Karpas-422 (cell line): Measurements from ENCODE around the gene SLC37A4. TPM values are rescaled to one million over a fixed set of nuclear protein-coding genes. Genes with fewer than 3 reads are reported as not detected.
A peak's percentile ranks its signal among the peaks of the same experiment; 100 is the strongest.
"Not testable (repeated sequence)": the region's sequence is repeated elsewhere in the genome, so short reads cannot be mapped to it uniquely, and the experiment has no call there.

Experiments
- DNase-seq: peaks from one replicate; pipeline ENCODE4 v3.0.0-alpha.2; 2015
- H2AFZ ChIP-seq: fragments of 200-600 bp; sonication (generic); 2 replicates; pipeline ENCODE4 v1.6.1; 2014; ENCODE audit warnings: antibody characterized with exemption, low read length, mixed read lengths
- H3K27ac ChIP-seq: fragments of 200-600 bp; sonication (generic); 2 replicates; pipeline ENCODE4 v1.5.1; 2014; ENCODE audit warnings: mild to moderate bottlenecking, low read length, moderate library complexity
- H3K27me3 ChIP-seq: fragments of 200-600 bp; sonication (generic); 2 replicates; pipeline ENCODE4 v1.6.1; 2014; ENCODE audit warnings: low read length, mixed read lengths
- H3K36me3 ChIP-seq: fragments of 200-600 bp; sonication (generic); 2 replicates; pipeline ENCODE4 v1.6.1; 2014; ENCODE audit warnings: low read length, mixed read lengths; ENCODE audit not compliant: insufficient read depth
- H3K4me1 ChIP-seq: fragments of 200-600 bp; sonication (generic); 2 replicates; pipeline ENCODE4 v1.6.1; 2014; ENCODE audit warnings: mild to moderate bottlenecking, low read length, mixed read lengths
- H3K4me2 ChIP-seq: fragments of 200-600 bp; sonication (generic); 2 replicates; pipeline ENCODE4 v1.6.1; 2014; ENCODE audit warnings: low read length, low read depth, mild to moderate bottlenecking; ENCODE audit not compliant: poor library complexity, severe bottlenecking
- H3K4me3 ChIP-seq: fragments of 200-600 bp; sonication (generic); 2 replicates; pipeline ENCODE4 v1.5.1; 2014; ENCODE audit warnings: mild to moderate bottlenecking, antibody characterized with exemption, low read length, mixed read lengths
- H3K79me2 ChIP-seq: fragments of 200-600 bp; sonication (generic); 2 replicates; pipeline ENCODE4 v1.6.1; 2014; ENCODE audit warnings: mild to moderate bottlenecking, low read length, mixed read lengths
- H3K9ac ChIP-seq: fragments of 200-600 bp; sonication (generic); 2 replicates; pipeline ENCODE4 v1.6.0; 2014; ENCODE audit warnings: low read length
- H3K9me2 ChIP-seq: fragments of 200-600 bp; sonication (generic), shearing (Covaris generic); replicated peaks from 2 replicates; pipeline ENCODE4 v1.6.0; 2014; ENCODE audit warnings: mild to moderate bottlenecking, low read length, moderate library complexity; ENCODE audit not compliant: insufficient read depth
- H3K9me3 ChIP-seq: fragments of 300-700, 200-600 bp; sonication (generic); 2 replicates; pipeline ENCODE4 v1.6.1; 2014; ENCODE audit warnings: low read length, mixed read lengths
- H4K20me1 ChIP-seq: fragments of 200-600 bp; sonication (generic); 2 replicates; pipeline ENCODE4 v1.6.1; 2014; ENCODE audit warnings: mild to moderate bottlenecking, antibody characterized with exemption, low read length, low read depth; ENCODE audit not compliant: insufficient read depth
- small RNA-seq: library from RNA; depleted of rRNA; stranded (forward); fragments of <200 nt; gene quantifications from one replicate; pipeline ENCODE3, GENCODE V24; 2014
- total RNA-seq: library from RNA; depleted of rRNA; stranded (reverse); fragments of >200 nt; shearing (Covaris generic); gene quantifications from 2 replicates; pipeline ENCODE4 v1.2.3, GENCODE V29; 2014; ENCODE audit warnings: low replicate concordance; rRNA removed

SLC37A4 gene
- total RNA-seq, 1 experiment from 2014 or later = 7.4 TPM

DNA sequence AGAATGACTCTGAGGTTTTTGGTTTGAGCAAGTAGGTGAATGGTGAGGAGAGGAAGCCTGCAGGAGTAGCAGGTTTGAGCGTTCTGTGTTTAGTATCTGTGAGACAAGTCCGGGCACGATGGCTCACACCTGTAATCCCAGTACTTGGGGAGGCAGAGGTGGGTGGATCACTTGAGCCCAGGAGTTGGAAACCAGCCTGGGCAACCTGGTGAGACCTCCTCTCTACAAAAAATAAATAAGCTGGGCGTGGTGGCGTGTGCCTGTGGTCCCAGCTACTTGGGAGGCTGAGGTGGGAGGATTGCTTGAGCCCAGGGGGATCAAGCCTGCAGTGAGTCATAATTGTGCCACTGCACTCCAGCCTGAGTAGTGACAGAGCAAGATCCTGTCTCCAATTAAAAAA lies 42.4 kb downstream of the SLC37A4 start:
- Histone ChIP-seq H3K27me3 (no peaks in the 10 kb centered on the region), H3K27ac (no peak overlapping the region), H3K9me3 (no peaks in the 10 kb centered on the region), H3K9me2 (no peaks in the 10 kb centered on the region), H4K20me1 (no peaks in the 10 kb centered on the region), H3K36me3 (no peaks in the 10 kb centered on the region), H2AFZ (no peak overlapping the region), H3K4me2 (no peak overlapping the region), H3K9ac (no peak overlapping the region), H3K4me3 (no peak overlapping the region), H3K4me1 (no peaks in the 10 kb centered on the region), H3K79me2 (no peaks in the 10 kb centered on the region)
- DNase-seq = no peak

DNA sequence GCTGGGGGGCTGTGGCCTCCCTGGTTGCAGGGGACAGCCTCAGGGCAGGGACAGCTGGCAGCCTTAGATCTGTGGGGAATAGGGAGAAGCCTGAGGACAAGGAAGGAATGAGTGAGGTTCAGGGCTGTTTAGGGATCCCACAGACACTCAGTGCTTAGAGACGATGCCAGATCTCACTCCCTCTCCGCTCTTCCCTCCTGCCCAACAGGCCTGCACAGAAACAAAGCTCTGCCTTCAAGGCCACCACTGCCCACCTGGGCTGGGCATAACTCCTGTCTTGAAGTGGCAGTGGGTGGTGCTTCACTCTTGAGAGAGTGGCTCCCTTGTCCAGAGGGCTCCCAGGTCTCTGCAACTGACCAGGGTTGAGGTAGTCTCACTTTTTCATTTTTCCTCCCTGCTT lies 45.9 kb downstream of the SLC37A4 start:
- Histone ChIP-seq H3K4me1 (no peaks in the 10 kb centered on the region), H3K79me2 (no peaks in the 10 kb centered on the region), H3K9me3 (no peaks in the 10 kb centered on the region), H3K27me3 (no peaks in the 10 kb centered on the region), H3K9ac (no peak overlapping the region), H3K4me3 (no peak overlapping the region), H4K20me1 (no peaks in the 10 kb centered on the region), H3K4me2 (no peak overlapping the region), H3K9me2 (no peaks in the 10 kb centered on the region), H2AFZ (no peak overlapping the region), H3K36me3 (no peaks in the 10 kb centered on the region), H3K27ac (no peak overlapping the region)
- DNase-seq = no peak

DNA sequence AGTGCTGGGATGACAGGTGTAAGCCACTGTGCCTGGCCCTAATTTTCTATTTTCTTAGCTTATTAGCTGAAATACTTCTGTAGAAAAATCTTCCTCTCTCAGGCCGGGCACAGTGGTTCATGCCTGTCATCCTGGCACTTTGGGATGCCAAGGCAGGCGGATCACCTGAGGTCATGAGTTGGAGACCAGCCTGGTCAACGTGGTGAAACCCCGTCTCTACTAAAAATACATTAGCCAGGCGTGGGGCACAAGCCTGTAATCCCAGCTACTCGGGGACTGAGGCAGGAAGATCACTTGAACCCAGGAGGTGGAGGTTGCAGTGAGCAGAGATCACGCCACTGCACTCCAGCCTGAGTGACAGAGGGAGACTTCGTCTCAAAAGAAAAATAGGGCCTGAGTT lies 46.3 kb downstream of the SLC37A4 start:
- H3K9me2 ChIP-seq, H3K9me3 ChIP-seq, H3K27ac ChIP-seq, H3K79me2 ChIP-seq, DNase-seq, H2AFZ ChIP-seq, H3K4me1 ChIP-seq, H3K4me2 ChIP-seq, H3K9ac ChIP-seq, H3K4me3 ChIP-seq, H4K20me1 ChIP-seq, H3K27me3 ChIP-seq, H3K36me3 ChIP-seq: not testable (repeated sequence)

DNA sequence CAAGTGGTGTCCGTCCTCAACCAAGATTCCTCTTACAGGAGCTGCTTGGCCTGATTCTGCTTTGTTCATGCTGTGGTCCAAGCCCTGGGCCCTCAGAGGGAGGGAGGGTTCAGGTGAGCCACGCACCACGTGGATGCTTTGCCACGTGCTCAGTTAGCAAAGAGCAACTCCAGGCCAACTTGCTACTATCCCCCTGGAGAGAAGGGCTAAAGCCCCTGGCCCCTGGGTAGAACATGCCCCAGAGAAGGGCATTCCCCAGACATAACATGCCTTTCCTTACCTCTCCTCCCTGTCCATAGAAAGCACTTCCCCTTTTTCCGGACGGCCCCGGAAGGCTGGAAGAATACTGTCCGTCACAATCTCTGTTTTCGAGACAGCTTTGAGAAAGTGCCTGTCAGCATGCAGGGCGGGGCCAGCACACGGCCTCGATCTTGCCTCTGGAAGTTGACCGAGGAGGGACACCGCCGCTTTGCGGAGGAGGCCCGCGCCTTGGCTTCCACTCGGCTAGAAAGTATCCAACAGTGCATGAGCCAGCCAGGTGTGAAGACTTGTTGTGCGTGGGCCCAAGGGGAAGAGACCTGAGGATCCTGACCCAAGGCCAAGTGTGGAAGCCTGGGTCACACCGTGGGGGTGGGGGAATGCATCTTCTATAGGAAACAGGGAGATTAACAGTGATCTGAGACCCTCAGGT lies 50.3 kb downstream of the SLC37A4 start:
- Histone ChIP-seq H3K9me2 (no peaks in the 10 kb centered on the region), H3K36me3 (no peaks in the 10 kb centered on the region), H3K9ac (no peak overlapping the region), H2AFZ (no peak overlapping the region), H3K9me3 (no peaks in the 10 kb centered on the region), H3K4me1 (no peaks in the 10 kb centered on the region), H3K79me2 (no peaks in the 10 kb centered on the region), H3K4me3 (no peak overlapping the region), H3K4me2 (no peak overlapping the region), H4K20me1 (no peaks in the 10 kb centered on the region), H3K27me3 (no peaks in the 10 kb centered on the region), H3K27ac (no peak overlapping the region)
- no peak for DNase-seq

DNA sequence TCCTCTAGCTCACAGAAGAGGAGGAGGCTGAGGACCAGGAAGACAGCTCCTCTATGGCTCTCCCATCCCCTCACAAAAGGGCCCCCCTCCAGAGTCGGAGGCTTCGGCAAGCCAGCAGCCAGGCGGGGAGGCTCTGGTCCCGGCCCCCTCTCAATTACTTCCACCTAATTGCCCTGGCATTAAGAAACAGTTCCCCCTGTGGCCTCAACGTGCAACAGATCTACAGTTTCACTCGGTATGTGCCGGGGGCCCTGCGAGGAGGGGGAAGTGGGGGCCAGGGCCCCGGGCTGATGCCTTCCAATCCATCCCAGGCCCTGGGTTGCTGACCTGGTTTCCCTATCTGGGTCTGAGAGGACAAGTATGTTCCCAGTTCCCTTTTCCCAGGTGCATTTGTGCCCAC lies 51.2 kb downstream of the SLC37A4 start:
- H3K9me2 ChIP-seq = no peaks in the 10 kb centered on the region
- no peak overlapping the region for H3K27ac ChIP-seq
- H3K27me3 ChIP-seq = no peaks in the 10 kb centered on the region
- no peaks in the 10 kb centered on the region for H3K9me3 ChIP-seq
- no peak overlapping the region for H3K4me3 ChIP-seq
- H4K20me1 ChIP-seq = no peaks in the 10 kb centered on the region
- H2AFZ ChIP-seq = no peak overlapping the region
- no peak overlapping the region for H3K4me2 ChIP-seq
- H3K9ac ChIP-seq = no peak overlapping the region
- H3K36me3 ChIP-seq = no peaks in the 10 kb centered on the region
- DNase-seq = peak; percentile 45
- no peaks in the 10 kb centered on the region for H3K4me1 ChIP-seq
- H3K79me2 ChIP-seq = no peaks in the 10 kb centered on the region

DNA sequence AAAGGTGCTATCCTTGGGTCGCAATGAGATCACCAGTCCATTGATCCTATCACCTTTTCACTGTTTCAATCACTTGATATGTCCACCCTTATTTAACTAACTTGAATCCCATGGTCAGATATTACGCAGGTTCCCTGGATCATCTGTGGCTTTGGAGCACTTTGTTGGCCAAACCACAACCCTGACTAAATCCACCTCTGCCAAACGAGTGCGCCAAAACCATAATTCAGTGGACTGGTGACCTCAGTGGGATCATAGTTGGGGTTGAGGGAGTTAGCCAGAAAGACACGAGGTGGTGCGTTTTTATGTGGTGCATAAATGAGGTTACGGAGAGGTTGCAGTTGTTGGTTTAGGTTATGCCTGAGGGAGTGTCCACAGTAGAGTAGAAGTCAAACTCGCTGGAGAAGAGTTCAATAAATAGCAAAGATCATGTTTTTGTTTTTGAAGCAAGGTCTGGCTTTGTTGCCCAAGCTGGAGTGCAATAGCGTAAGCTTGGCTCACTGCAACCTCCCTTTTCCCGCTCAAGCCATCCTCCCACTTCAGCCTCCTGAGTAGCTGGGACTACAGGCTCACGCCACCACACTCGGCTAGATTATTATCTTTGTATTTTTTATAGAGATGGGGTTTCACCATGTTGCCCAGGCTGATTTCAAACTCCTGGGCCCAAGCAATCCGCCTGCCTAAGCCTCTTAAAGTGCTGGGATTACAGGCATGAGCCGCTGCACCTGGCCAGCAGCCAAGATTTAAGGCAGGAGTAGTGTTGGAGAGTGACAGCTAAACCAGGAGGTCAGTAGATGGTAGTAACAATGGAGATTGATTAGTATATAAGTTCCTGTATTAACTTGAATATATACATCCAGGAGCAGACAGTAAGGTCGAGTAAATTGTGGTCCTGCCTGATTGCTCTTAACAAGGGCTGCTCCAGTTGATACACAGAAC lies 54.6 kb downstream of the SLC37A4 start:
- H3K4me3 ChIP-seq = no peak overlapping the region
- H4K20me1 ChIP-seq = no peaks in the 10 kb centered on the region
- no peak overlapping the region for H2AFZ ChIP-seq
- no peaks in the 10 kb centered on the region for H3K9me2 ChIP-seq
- no peaks in the 10 kb centered on the region for H3K4me1 ChIP-seq
- no peaks in the 10 kb centered on the region for H3K36me3 ChIP-seq
- H3K27me3 ChIP-seq = no peaks in the 10 kb centered on the region
- no peak overlapping the region for H3K4me2 ChIP-seq
- H3K9ac ChIP-seq = no peak overlapping the region
- no peaks in the 10 kb centered on the region for H3K9me3 ChIP-seq
- H3K79me2 ChIP-seq = no peaks in the 10 kb centered on the region
- H3K27ac ChIP-seq = no peak overlapping the region
- DNase-seq = no peak

Small RNAs within 50 kb of the gene (small RNA-seq; reads per million reads assigned to genes)
- gene AP003392.2 = not detected
- not detected for gene RF00017
- gene RF00019 = not detected

Other genes with a start within 250 kb of the SLC37A4 start
- gene DDX6, start 239.7 kb downstream of the SLC37A4 start, total RNA-seq = 29.4 and 52.8 TPM in 2 replicates
- 0.71 and 1.2 TPM in 2 replicates for gene CXCR5, start 147.0 kb downstream of the SLC37A4 start, total RNA-seq
- gene BCL9L, start 105.0 kb downstream of the SLC37A4 start, total RNA-seq = 0.18 and 0.56 TPM in 2 replicates
- not detected in 2 replicates for gene UPK2, start 74.6 kb downstream of the SLC37A4 start, total RNA-seq
- not detected in 2 replicates for gene FOXR1, start 59.1 kb downstream of the SLC37A4 start, total RNA-seq
- gene CENATAC, start 32.7 kb downstream of the SLC37A4 start, total RNA-seq = 14.2 and 25.0 TPM in 2 replicates
- 547 and 607 TPM in 2 replicates for gene RPS25, start 12.5 kb downstream of the SLC37A4 start, total RNA-seq
- 26.3 and 33.0 TPM in 2 replicates for gene TRAPPC4, start 12.1 kb downstream of the SLC37A4 start, total RNA-seq
- gene HYOU1, start 26.3 kb upstream of the SLC37A4 start, total RNA-seq = 27.3 and 32.5 TPM in 2 replicates
- 19.2 and 25.5 TPM in 2 replicates for gene VPS11, start 36.9 kb upstream of the SLC37A4 start, total RNA-seq
- 7.5 and 12.7 TPM in 2 replicates for gene HMBS, start 54.0 kb upstream of the SLC37A4 start, total RNA-seq
- gene DPAGT1, start 71.0 kb upstream of the SLC37A4 start, total RNA-seq = 10.0 and 27.3 TPM in 2 replicates
- 10.1 and 11.9 TPM in 2 replicates for gene C2CD2L, start 76.5 kb upstream of the SLC37A4 start, total RNA-seq
- 16.3 and 22.4 TPM in 2 replicates for gene HINFP, start 90.7 kb upstream of the SLC37A4 start, total RNA-seq
- gene ABCG4, start 118.2 kb upstream of the SLC37A4 start, total RNA-seq = not detected in 2 replicates
- gene NLRX1, start 137.8 kb upstream of the SLC37A4 start, total RNA-seq = 2.7 and 7.5 TPM in 2 replicates
- gene NHERF4, start 154.6 kb upstream of the SLC37A4 start, total RNA-seq = not detected in 2 replicates
- gene CBL, start 175.5 kb upstream of the SLC37A4 start, total RNA-seq = 18.0 and 34.0 TPM in 2 replicates